Measurements from ENCODE around the gene ATP2C2. TPM values are rescaled to one million over a fixed set of nuclear protein-coding genes. Genes with fewer than 3 reads are reported as not detected.

Gene ATP2C2
- polyA plus RNA-seq, 1 of the 3 experiments (the other 2 are of a cell fraction), result 0.33 TPM

- Histone ChIP-seq H3F3A (replicated peaks; ENCODE audit: insufficient read depth) (no peaks in the 10 kb centered on the region), H4K20me1 (ENCODE audit: insufficient read depth) (no peaks in the 10 kb centered on the region), H3K4me2 (no peak overlapping the region), H3K27me3 (ENCODE audit: insufficient read depth) (peaks cover 59% of the 10 kb centered on the region), H3K79me2 (ENCODE audit: insufficient read depth) (no peaks in the 10 kb centered on the region), H3K9ac (no peak overlapping the region), H3K36me3 (replicated peaks in 1 of 2; ENCODE audit: control insufficient read depth in 1 of 2, insufficient read depth in 2 of 2, low read length in 1 of 2) (no peaks in the 10 kb centered on the region), H3K9me2 (no peaks in the 10 kb centered on the region), H3K9me3 (no peaks in the 10 kb centered on the region), H3K27ac (ENCODE audit: low read depth in 2 of 2, low read length in 1 of 2) (no peak overlapping the region), H3K4me1 (ENCODE audit: control insufficient read depth in 1 of 2, insufficient read depth in 2 of 2, low read depth in 1 of 2, low read length in 1 of 2) (no peaks in the 10 kb centered on the region), H3K4me3 (ENCODE audit: low read depth in 2 of 2, low read length in 1 of 2) (no peak overlapping the region), H2AFZ (ENCODE audit: low read depth) (no peak overlapping the region)
- DNase-seq, result no peak
- WGBS (ENCODE audit: low lambda C conversion rate), result 56% methylated on average over 9 of the region's 9 CpGs
- ChIA-PET CTCF (no interaction called here), POLR2A (no interaction called here)
- no peak for TF ChIP-seq CTCF (IDR thresholded peaks at IDR 0.05)
- TF ChIP-seq JUND (IDR thresholded peaks at IDR 0.05), result no peak
- TF ChIP-seq TCF12 (IDR thresholded peaks at IDR 0.05), result no peak
- no peak for TF ChIP-seq EZH2phosphoT487 (IDR thresholded peaks at IDR 0.05; ENCODE audit: borderline replicate concordance, low read depth)
- TF ChIP-seq RXRA (IDR thresholded peaks at IDR 0.05; ENCODE audit: borderline replicate concordance, low read depth), result no peak
- no peak for TF ChIP-seq RFX5 (IDR thresholded peaks at IDR 0.05; ENCODE audit: low read length)
- no peak for TF ChIP-seq MEF2A (IDR thresholded peaks at IDR 0.05; ENCODE audit: borderline replicate concordance, low read depth)
- TF ChIP-seq POLR2AphosphoS5 (IDR thresholded peaks at IDR 0.05; ENCODE audit: low read depth, low read length), result no peak
- no peak for TF ChIP-seq CHD2 (IDR thresholded peaks at IDR 0.05; ENCODE audit: low read length, partially characterized antibody)
- no peak for TF ChIP-seq GATA2 (CRISPR knock-in tag; IDR thresholded peaks at IDR 0.05)
- no peak for TF ChIP-seq YY1 (IDR thresholded peaks at IDR 0.05; ENCODE audit: low read depth)
Observed at GRCh38 chr16:84366208-84366607, 2.1 kb upstream of the ATP2C2 start.

DNA sequence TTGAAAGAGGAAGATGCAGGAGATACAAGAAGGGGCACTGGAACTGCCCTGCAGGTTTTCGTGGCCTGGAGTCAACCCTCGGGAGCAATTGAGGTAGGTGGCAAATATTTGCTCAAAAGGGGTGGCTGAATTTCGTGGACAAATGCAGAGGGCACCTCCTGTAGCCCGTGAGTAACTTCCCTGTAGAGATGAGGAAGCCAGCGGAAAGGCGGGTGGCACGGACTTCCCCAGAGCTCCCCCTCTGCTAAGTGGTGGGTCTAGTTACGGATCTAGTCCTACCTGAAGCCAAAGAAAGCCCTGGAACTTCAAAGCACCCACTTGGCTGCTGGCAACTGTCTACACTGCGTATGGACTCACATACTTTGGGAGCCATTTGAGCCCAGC lies 1.0 kb upstream of the ATP2C2 start:
- 14% methylated on average over 3 of the region's 9 CpGs for WGBS (ENCODE audit: low lambda C conversion rate)
- H4K20me1 ChIP-seq (ENCODE audit: insufficient read depth), result no peaks in the 10 kb centered on the region
- no peak overlapping the region for H3K9ac ChIP-seq
- DNase-seq, result no peak
- H3K4me1 ChIP-seq (ENCODE audit: control insufficient read depth in 1 of 2, insufficient read depth in 2 of 2, low read depth in 1 of 2, low read length in 1 of 2), result no peaks in the 10 kb centered on the region
- peaks cover 70% of the 10 kb centered on the region for H3K27me3 ChIP-seq (ENCODE audit: insufficient read depth)
- no peaks in the 10 kb centered on the region for H3K9me2 ChIP-seq
- H3K9me3 ChIP-seq, result no peaks in the 10 kb centered on the region
- CTCF ChIA-PET, result no interaction called here
- H3F3A ChIP-seq (replicated peaks; ENCODE audit: insufficient read depth), result no peaks in the 10 kb centered on the region
- H3K36me3 ChIP-seq (replicated peaks in 1 of 2; ENCODE audit: control insufficient read depth in 1 of 2, insufficient read depth in 2 of 2, low read length in 1 of 2), result no peaks in the 10 kb centered on the region
- no peak overlapping the region for H3K4me2 ChIP-seq
- H2AFZ ChIP-seq (ENCODE audit: low read depth), result no peak overlapping the region
- POLR2A ChIA-PET, result no interaction called here
- no peak overlapping the region for H3K27ac ChIP-seq (ENCODE audit: low read depth in 2 of 2, low read length in 1 of 2)
- no peaks in the 10 kb centered on the region for H3K79me2 ChIP-seq (ENCODE audit: insufficient read depth)
- H3K4me3 ChIP-seq (ENCODE audit: low read depth in 2 of 2, low read length in 1 of 2), result no peak overlapping the region
- TF ChIP-seq ZBTB33 (IDR thresholded peaks at IDR 0.05; ENCODE audit: borderline replicate concordance, low read depth) (no peak), IRF3 (IDR thresholded peaks at IDR 0.05; ENCODE audit: low read depth, low read length) (no peak), JUND (IDR thresholded peaks at IDR 0.05) (no peak), RXRA (IDR thresholded peaks at IDR 0.05; ENCODE audit: borderline replicate concordance, low read depth) (no peak), EZH2phosphoT487 (IDR thresholded peaks at IDR 0.05; ENCODE audit: borderline replicate concordance, low read depth) (no peak), RFX5 (IDR thresholded peaks at IDR 0.05; ENCODE audit: low read length) (no peak), POLR2AphosphoS5 (IDR thresholded peaks at IDR 0.05; ENCODE audit: low read depth, low read length) (no peak), SIN3A (IDR thresholded peaks at IDR 0.05; ENCODE audit: borderline replicate concordance, low read depth, low read length) (no peak), USF1 (IDR thresholded peaks at IDR 0.05; ENCODE audit: borderline replicate concordance, low read depth) (no peak), CTCF (IDR thresholded peaks at IDR 0.05) (no peak), FOXJ3 (CRISPR knock-in tag; IDR thresholded peaks at IDR 0.05) (no peak), MEF2A (IDR thresholded peaks at IDR 0.05; ENCODE audit: borderline replicate concordance, low read depth) (no peak)
- TF ChIP-seq, protein P1, sequence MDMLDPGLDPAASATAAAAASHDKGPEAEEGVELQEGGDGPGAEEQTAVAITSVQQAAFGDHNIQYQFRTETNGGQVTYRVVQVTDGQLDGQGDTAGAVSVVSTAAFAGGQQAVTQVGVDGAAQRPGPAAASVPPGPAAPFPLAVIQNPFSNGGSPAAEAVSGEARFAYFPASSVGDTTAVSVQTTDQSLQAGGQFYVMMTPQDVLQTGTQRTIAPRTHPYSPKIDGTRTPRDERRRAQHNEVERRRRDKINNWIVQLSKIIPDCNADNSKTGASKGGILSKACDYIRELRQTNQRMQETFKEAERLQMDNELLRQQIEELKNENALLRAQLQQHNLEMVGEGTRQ (IDR thresholded peaks at IDR 0.05; ENCODE audit: borderline replicate concordance, low read depth, low read length), result no peak

Measured in SK-N-SH (cell line).